AG09309 (cell line): Measurements from ENCODE around the gene OLFML3.

Source experiments
- DNase-seq: peaks from one replicate; pipeline ENCODE4 v3.0.0-alpha.2; 2010; ENCODE audit warnings: low read depth
- H3K4me3 ChIP-seq: 2 replicates; pipeline ENCODE4 v1.5.1; 2011; ENCODE audit warnings: mild to moderate bottlenecking, low read depth, low read length, moderate library complexity; ENCODE audit not compliant: control insufficient read depth
- TF ChIP-seq, protein P1 (sequence below): IDR thresholded peaks from 2 replicates; pipeline ENCODE4 v1.5.1; 2011; ENCODE audit warnings: mild to moderate bottlenecking, low read depth, low read length, inconsistent platforms; ENCODE audit not compliant: insufficient read depth, control insufficient read depth; ENCODE audit errors: missing control alignments

OLFML3 gene

DNA sequence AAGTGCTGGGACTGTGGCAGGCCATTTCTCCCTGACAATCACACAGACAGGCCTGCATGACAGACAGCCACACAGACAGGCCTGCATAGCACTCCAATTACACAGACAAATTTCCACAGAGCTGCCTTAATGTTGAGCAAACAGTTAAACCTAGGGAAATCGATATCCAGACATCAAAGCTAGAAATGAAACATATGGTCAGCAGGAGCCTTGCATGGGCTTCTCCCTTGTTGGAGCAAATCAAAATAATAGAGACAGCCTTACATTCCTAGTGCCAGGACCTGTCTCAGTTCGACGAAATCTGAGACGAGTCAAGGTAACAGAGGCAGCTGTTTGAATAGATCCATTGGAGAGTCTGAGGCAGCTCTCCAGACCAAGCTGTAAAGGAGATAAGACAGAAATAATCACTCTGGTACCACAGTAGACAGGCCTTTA, 42.4 kb downstream of the OLFML3 start:
- H3K4me3 ChIP-seq: no peak overlapping the region
- DNase-seq: no peak
- TF ChIP-seq, protein P1, sequence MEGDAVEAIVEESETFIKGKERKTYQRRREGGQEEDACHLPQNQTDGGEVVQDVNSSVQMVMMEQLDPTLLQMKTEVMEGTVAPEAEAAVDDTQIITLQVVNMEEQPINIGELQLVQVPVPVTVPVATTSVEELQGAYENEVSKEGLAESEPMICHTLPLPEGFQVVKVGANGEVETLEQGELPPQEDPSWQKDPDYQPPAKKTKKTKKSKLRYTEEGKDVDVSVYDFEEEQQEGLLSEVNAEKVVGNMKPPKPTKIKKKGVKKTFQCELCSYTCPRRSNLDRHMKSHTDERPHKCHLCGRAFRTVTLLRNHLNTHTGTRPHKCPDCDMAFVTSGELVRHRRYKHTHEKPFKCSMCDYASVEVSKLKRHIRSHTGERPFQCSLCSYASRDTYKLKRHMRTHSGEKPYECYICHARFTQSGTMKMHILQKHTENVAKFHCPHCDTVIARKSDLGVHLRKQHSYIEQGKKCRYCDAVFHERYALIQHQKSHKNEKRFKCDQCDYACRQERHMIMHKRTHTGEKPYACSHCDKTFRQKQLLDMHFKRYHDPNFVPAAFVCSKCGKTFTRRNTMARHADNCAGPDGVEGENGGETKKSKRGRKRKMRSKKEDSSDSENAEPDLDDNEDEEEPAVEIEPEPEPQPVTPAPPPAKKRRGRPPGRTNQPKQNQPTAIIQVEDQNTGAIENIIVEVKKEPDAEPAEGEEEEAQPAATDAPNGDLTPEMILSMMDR: no peak

DNA sequence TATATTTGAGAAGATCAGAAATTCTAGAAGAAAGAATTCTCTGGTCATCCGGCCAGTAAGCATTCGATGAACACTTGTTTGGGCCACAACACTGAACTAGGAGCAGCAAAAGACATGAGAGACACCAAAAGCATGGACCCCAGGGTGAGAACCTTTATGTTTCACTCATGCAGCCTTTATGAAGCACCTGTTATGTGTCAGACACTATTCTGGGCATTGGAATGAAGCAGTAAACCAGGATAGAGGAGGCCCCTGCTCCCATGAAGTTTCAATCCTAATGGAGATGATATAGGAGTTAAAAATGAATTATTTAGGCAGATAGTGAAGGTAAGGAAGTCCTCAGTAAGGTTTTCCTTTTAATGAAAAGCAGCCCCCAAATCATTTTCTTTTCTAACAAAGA, 43.6 kb downstream of the OLFML3 start:
- TF ChIP-seq, protein P1: no peak
- H3K4me3 ChIP-seq: no peak overlapping the region
- no peak for DNase-seq

DNA sequence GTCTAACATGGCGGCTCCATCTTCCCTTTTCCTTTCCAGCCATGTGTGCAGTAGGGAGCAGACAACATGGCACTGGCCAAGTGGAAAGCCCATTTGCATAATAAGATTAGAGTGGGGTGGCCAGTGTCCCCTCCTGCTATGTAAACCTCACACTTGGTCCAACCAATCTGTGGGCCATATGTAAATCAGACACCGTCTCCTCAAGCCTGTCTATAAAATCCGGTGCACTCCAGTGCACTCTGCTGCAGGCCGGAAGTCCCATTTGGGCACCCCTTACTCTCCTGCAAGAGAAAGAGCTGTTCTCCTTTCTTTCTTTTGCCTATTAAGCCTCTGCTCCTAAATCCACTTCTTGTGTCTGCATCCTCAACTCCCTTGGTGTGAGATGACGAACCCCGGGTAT, 44.1 kb downstream of the OLFML3 start:
- no peak for DNase-seq
- TF ChIP-seq, protein P1: no peak

DNA sequence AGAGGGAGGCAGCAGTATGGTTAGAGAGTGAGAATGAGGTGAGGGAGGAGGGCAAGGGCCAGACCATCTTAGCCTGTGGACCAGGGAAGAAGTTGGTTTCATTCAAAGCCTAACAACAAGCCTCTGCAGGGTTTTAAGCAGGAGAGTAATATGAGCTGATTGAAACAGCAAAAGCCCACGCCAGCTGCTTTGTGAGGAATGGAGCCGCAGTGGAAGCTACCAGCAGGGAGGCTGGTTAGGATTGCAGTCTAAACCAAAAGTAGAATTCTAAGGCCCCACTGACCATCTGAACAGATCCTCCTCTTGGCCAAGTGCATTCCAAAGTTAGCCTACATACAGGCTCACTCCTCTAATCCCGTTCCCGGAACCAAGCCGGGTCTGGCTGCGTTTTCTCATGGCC, 44.8 kb downstream of the OLFML3 start:
- no peak for DNase-seq
- TF ChIP-seq, protein P1: no peak
- H3K4me3 ChIP-seq: no peak overlapping the region

More for the DNA sequence above, 44.1 kb downstream of the OLFML3 start:
- H3K4me3 ChIP-seq: no peak overlapping the region

DNA sequence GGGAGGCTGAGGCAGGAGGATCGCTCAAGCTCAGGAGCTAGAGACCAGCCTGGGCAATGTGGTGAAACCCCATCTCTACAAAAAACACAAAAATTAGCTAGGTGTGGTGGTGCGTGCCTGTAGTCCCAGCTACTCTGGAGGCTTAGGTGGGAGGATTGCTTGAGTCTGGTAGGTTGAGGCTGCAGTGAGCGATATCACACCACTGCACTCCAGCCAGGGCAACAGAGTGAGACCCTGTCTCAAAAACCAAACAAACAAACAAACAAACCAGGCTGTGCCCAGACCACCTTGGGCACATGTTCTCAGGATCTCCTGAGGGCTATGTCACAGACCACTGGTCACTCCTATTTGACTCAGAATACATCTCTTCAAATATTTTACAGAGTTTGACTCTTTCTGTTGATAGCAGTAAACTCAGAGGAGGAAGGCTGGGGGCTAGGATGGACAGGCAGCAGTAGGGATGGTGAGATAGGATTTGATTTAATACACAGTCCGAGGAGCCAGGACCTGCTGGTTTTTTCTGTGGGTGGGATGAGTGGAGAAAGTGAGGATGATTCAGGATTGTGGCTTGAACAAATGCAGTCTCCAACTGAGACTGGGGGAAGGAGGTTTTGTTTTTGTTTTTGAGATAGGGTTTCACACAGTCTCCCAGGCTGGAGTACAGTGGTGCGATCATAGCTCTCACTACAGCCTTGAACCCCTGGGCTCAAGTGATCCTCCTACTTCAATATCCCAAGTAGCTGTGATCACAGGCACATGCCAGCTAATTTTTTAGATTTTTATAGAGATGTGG, 46.5 kb downstream of the OLFML3 start:
- no peak for DNase-seq
- no peak overlapping the region for H3K4me3 ChIP-seq
- TF ChIP-seq, protein P1: no peak

DNA sequence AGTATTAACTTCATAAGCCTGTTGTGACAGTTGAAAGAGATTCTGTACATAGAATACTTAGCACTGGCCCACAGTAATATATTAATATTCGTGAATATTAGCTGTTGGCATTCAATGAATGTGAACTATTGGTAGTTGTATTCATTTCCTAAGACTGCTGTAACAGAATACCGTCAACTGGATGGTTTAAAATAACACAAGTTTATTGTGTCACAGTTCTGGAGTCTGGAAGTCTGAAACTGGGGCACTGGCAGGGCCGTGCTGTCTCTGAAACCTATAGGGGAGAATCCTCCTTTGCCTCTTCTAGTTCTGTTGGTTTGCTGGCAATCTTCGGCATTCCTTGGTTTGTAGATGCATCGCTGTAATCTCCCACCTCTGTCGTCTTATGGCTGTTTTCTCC, 47.5 kb downstream of the OLFML3 start:
- TF ChIP-seq, protein P1: no peak
- DNase-seq: no peak
- H3K4me3 ChIP-seq: no peak overlapping the region
